NT2/D1 (cell line): ENCODE results near the gene ERMARD.

Experiments used
- DNase-seq: peaks from one replicate; pipeline ENCODE4 v3.0.0-alpha.2; 2011; ENCODE audit warnings: low read depth, low spot score
- H3K27me3 ChIP-seq: 2 replicates; pipeline ENCODE4 v1.6.0; 2011; ENCODE audit warnings: mild to moderate bottlenecking; ENCODE audit not compliant: insufficient read length, insufficient read depth
- H3K36me3 ChIP-seq: 2 replicates; pipeline ENCODE4 v1.6.1; 2011; ENCODE audit warnings: mild to moderate bottlenecking, low read length, mixed read lengths; ENCODE audit not compliant: insufficient read depth, insufficient read length
- H3K4me1 ChIP-seq: 2 replicates; pipeline ENCODE4 v1.5.1; 2011; ENCODE audit not compliant: insufficient read depth, insufficient read length
- H3K4me3 ChIP-seq: 2 replicates; pipeline ENCODE4 v1.5.1; 2011; ENCODE audit warnings: low read depth; ENCODE audit not compliant: insufficient read length
- H3K9ac ChIP-seq: 2 replicates; pipeline ENCODE4 v1.6.0; 2011; ENCODE audit warnings: low read depth; ENCODE audit not compliant: insufficient read length
- H3K9me3 ChIP-seq: 2 replicates; pipeline ENCODE4 v1.5.1; 2011; ENCODE audit warnings: mild to moderate bottlenecking, low read length; ENCODE audit not compliant: insufficient read depth
- SUZ12 ChIP-seq: IDR thresholded peaks from 2 replicates; pipeline ENCODE4 v1.6.1; 2011; ENCODE audit not compliant: insufficient read length, insufficient read depth; ENCODE audit errors: extremely low read depth
- YY1 ChIP-seq: IDR thresholded peaks from 2 replicates; pipeline ENCODE4 v1.6.1; 2011; ENCODE audit not compliant: insufficient read length, insufficient read depth
- ZNF274 ChIP-seq: IDR thresholded peaks from 2 replicates; pipeline ENCODE4 v1.6.1; 2011; ENCODE audit warnings: mild to moderate bottlenecking, low read depth, low read length

The ERMARD gene

GRCh38 chr6:169786349-169786748, 34.9 kb downstream of the ERMARD start:
- peaks cover 7% of the 10 kb centered on the region for H3K36me3 ChIP-seq
- H3K4me3 ChIP-seq, result no peak overlapping the region
- no peaks in the 10 kb centered on the region for H3K9me3 ChIP-seq
- peaks cover 4% of the 10 kb centered on the region for H3K4me1 ChIP-seq
- no peak for DNase-seq
- H3K9ac ChIP-seq, result no peak overlapping the region
- TF ChIP-seq SUZ12, result no peak
- TF ChIP-seq ZNF274, result no peak
- no peak for TF ChIP-seq YY1
- H3K27me3 ChIP-seq, result peaks cover 17% of the 10 kb centered on the region

- Histone ChIP-seq H3K9me3 (no peaks in the 10 kb centered on the region), H3K9ac (no peak overlapping the region), H3K4me1 (peaks cover 4% of the 10 kb centered on the region), H3K4me3 (no peak overlapping the region), H3K36me3 (peaks cover 2% of the 10 kb centered on the region), H3K27me3 (peaks cover 21% of the 10 kb centered on the region)
- no peak for DNase-seq
- TF ChIP-seq SUZ12 (no peak), YY1 (no peak), ZNF274 (no peak)
Observed at GRCh38 chr6:169787797-169788196, 36.4 kb downstream of the ERMARD start.

- Histone ChIP-seq H3K9me3 (no peaks in the 10 kb centered on the region), H3K36me3 (no peaks in the 10 kb centered on the region), H3K9ac (no peak overlapping the region), H3K4me3 (no peak overlapping the region), H3K27me3 (peaks cover 21% of the 10 kb centered on the region), H3K4me1 (peaks cover 4% of the 10 kb centered on the region)
- TF ChIP-seq YY1, result no peak
- no peak for TF ChIP-seq SUZ12
- DNase-seq, result no peak
Observed at GRCh38 chr6:169788809-169789145, 37.4 kb downstream of the ERMARD start.

GRCh38 chr6:169789146-169789943, 37.9 kb downstream of the ERMARD start:
- Histone ChIP-seq H3K4me1 (peaks cover 4% of the 10 kb centered on the region), H3K4me3 (no peak overlapping the region), H3K36me3 (no peaks in the 10 kb centered on the region), H3K9me3 (no peaks in the 10 kb centered on the region), H3K9ac (peak overlapping the region; percentile 79), H3K27me3 (peaks cover 21% of the 10 kb centered on the region)
- DNase-seq, result no peak
- no peak for TF ChIP-seq SUZ12
- no peak for TF ChIP-seq YY1
- TF ChIP-seq ZNF274, result no peak

DNA sequence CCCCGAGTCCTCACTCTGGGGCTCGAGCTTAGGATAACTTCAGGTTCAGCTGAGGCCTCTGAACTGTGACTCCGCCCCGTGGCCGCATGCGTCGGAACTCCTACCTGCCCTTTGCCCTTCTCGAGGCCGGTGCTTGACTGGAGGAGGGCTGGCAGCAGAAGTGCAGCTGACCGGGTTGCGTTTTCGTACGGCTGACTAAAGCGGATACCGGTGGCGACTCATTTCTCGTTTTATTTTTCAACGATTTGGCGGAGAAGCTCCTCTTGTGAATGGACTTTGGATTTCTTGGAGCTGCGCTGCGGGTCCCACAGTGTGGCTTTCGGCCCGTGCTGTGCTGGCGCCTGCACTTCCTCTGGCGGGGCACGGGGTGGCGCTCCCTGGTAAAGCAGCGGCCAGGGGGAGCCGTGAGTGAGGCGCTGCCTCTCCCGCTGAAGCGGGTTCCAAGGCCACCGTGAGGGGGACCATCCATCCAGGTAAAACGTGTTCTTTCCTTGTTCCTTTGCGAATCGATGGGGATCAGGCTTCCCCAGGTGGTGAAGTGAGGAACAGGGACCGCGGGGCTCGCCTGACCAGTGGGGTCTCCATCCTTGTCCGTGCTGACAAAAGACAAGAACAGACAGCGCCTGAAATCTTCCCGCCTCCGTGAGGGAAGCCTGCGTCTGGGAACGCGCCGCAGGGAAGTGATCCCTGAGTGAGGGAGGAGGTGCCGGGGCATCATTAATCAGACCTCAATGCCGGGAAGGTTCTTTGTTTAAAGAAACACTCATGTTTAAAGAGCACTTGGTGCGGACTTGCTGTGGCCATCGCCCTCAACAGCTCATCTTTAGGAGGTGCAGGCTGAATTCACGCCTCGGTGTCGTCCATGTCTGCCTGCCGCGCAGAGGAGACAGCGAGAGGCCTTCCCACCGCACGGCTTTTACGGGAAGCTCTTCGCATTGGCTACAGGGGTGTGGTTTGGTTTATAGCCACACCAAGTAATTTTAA, 38.8 kb downstream of the ERMARD start:
- peak overlapping the region; percentile 79 for H3K9ac ChIP-seq
- peak overlapping the region; percentile 27 for H3K4me3 ChIP-seq
- no peak for TF ChIP-seq SUZ12
- no peak for TF ChIP-seq YY1
- TF ChIP-seq ZNF274, result no peak

GRCh38 chr6:169791721-169792131, 40.3 kb downstream of the ERMARD start:
- H3K4me3 ChIP-seq, result no peak overlapping the region
- DNase-seq, result no peak
- H3K4me1 ChIP-seq, result peaks cover 4% of the 10 kb centered on the region
- H3K27me3 ChIP-seq, result peaks cover 21% of the 10 kb centered on the region
- TF ChIP-seq ZNF274 (no peak), YY1 (no peak), SUZ12 (no peak)
- H3K36me3 ChIP-seq, result no peaks in the 10 kb centered on the region
- H3K9me3 ChIP-seq, result peaks cover 6% of the 10 kb centered on the region; the same call in 1 of the 2 replicates
- H3K9ac ChIP-seq, result no peak overlapping the region

More for the DNA sequence above, 38.8 kb downstream of the ERMARD start:
- H3K9me3 ChIP-seq, result no peaks in the 10 kb centered on the region
- DNase-seq, result peak; percentile 42
- peaks cover 21% of the 10 kb centered on the region for H3K27me3 ChIP-seq
- H3K4me1 ChIP-seq, result peaks cover 4% of the 10 kb centered on the region
- H3K36me3 ChIP-seq, result no peaks in the 10 kb centered on the region

- DNase-seq, result no peak
- Histone ChIP-seq H3K36me3 (no peaks in the 10 kb centered on the region), H3K4me1 (peaks cover 4% of the 10 kb centered on the region)
Observed at GRCh38 chr6:169792306-169793015, 41.0 kb downstream of the ERMARD start.

More at GRCh38 chr6:169792306-169793015, 41.0 kb downstream of the ERMARD start:
- Histone ChIP-seq H3K4me3 (no peak overlapping the region), H3K27me3 (peaks cover 21% of the 10 kb centered on the region), H3K9me3 (peaks cover 6% of the 10 kb centered on the region; the same call in 1 of the 2 replicates), H3K9ac (no peak overlapping the region)
- no peak for TF ChIP-seq ZNF274
- no peak for TF ChIP-seq YY1
- TF ChIP-seq SUZ12, result no peak
